AG04450 (cell line): ENCODE data around the gene RPUSD4. TPM values are rescaled to one million over a fixed set of nuclear protein-coding genes. Genes with fewer than 3 reads are reported as not detected.

Experiments
- CTCF ChIA-PET: fragments of 300-600, 350-600 bp; formaldehyde crosslinking; extraction: SDS; loops from one replicate; lab custom pipeline; 2022; ENCODE audit warnings: antibody characterized with exemption, inconsistent platforms; lab: Charles Lee
- POLR2A ChIA-PET: fragments of 350-600 bp; formaldehyde crosslinking; extraction: SDS; loops from one replicate; lab custom pipeline; 2021; ENCODE audit warnings: antibody characterized with exemption, inconsistent platforms; lab: Yijun Ruan, JAX
- DNase-seq: peaks from one replicate; pipeline ENCODE4 v3.0.0-alpha.2; 2011; ENCODE audit warnings: low read depth, low spot score
- H3K27ac ChIP-seq: one replicate; pipeline ENCODE4 v1.5.1; 2012; ENCODE audit warnings: low read depth, low read length, control low read depth
- H3K27me3 ChIP-seq: one replicate; pipeline ENCODE4 v1.6.0; 2012; ENCODE audit warnings: low read length; ENCODE audit not compliant: control insufficient read depth, insufficient read depth
- H3K4me3 ChIP-seq: 2 replicates; pipeline ENCODE4 v1.5.1; 2011; ENCODE audit warnings: mild to moderate bottlenecking, low read depth, low read length, control low read depth
- H3K9me3 ChIP-seq: 2 replicates; pipeline ENCODE4 v1.5.1; 2012; ENCODE audit warnings: low read length; ENCODE audit not compliant: control insufficient read depth, insufficient read depth
- polyA plus RNA-seq: library from polyadenylated mRNA; depleted of rRNA; stranded (reverse); fragments of >200 nt; gene quantifications from 2 replicates; pipeline ENCODE4 v1.2.3, GENCODE V29; 2011; rRNA removed
- small RNA-seq: library from RNA; depleted of rRNA; stranded (forward); fragments of <200 nt; gene quantifications from one replicate; pipeline ENCODE3, GENCODE V24; 2012; ENCODE audit warnings: low read depth; ENCODE audit not compliant: insufficient read length
- TF ChIP-seq, protein P1 (sequence below): IDR thresholded peaks from 2 replicates; pipeline ENCODE4 v1.5.1; 2011; ENCODE audit warnings: low read depth, low read length, control low read depth, inconsistent platforms

RPUSD4 gene
- polyA plus RNA-seq, 1 experiment, result 22.0 TPM

DNA sequence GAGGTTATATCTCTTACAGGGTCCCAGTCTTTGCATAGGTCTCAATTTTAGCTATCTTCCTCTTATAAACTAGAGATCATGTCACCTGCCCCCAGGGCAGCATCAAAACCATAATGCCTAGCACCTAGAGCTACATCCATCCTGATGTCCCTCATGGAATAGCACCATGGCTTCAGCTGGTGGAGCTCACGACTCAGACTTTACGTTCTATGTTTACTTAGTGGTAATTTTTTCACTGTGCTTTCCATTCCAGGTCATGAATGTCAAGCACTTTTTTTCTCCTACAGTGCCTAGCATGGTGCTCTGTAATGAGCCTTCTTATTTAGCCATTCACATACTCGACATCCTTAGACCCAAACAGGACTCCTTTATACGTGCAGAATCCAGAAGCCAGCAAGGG lies 58.4 kb downstream of the RPUSD4 start:
- TF ChIP-seq, protein P1, sequence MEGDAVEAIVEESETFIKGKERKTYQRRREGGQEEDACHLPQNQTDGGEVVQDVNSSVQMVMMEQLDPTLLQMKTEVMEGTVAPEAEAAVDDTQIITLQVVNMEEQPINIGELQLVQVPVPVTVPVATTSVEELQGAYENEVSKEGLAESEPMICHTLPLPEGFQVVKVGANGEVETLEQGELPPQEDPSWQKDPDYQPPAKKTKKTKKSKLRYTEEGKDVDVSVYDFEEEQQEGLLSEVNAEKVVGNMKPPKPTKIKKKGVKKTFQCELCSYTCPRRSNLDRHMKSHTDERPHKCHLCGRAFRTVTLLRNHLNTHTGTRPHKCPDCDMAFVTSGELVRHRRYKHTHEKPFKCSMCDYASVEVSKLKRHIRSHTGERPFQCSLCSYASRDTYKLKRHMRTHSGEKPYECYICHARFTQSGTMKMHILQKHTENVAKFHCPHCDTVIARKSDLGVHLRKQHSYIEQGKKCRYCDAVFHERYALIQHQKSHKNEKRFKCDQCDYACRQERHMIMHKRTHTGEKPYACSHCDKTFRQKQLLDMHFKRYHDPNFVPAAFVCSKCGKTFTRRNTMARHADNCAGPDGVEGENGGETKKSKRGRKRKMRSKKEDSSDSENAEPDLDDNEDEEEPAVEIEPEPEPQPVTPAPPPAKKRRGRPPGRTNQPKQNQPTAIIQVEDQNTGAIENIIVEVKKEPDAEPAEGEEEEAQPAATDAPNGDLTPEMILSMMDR, result no peak
- Histone ChIP-seq H3K4me3 (no peak overlapping the region), H3K27ac (no peak overlapping the region), H3K27me3 (peaks cover 41% of the 10 kb centered on the region), H3K9me3 (peaks cover 6% of the 10 kb centered on the region)
- CTCF ChIA-PET, result interaction anchor here (1.3 kb wide), 1 partner anchor 40 kb away, joined by 3 read pairs; no protein-coding TSS in a partner anchor
- no peak for DNase-seq
- POLR2A ChIA-PET, result interaction anchor here (2.4 kb wide), 1 partner anchor 12 kb away, joined by 11 read pairs; no protein-coding TSS in a partner anchor

DNA sequence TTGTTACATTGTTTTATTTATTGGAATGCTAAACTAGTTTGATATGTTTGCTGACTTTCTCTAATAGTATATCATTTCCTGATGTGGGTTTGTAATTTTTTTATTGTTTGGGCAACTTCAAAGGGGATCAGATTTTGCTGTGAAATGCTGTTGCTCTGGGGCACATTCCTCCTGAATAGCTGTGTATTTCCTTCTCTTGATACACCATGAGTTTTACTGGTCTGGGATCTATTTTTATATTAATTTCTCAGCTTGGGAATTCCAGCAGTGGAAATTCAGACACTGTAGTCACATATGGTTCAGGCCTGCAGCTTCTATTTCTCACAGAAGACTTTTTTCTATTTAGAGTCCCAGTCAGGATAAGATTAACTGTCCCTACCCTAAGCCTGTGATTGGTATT lies 58.9 kb downstream of the RPUSD4 start:
- Histone ChIP-seq H3K4me3 (no peak overlapping the region), H3K27me3 (peaks cover 42% of the 10 kb centered on the region), H3K27ac (no peak overlapping the region), H3K9me3 (peaks cover 6% of the 10 kb centered on the region)
- DNase-seq, result no peak
- POLR2A ChIA-PET, result interaction anchor here (2.4 kb wide), 1 partner anchor 12 kb away, joined by 11 read pairs; no protein-coding TSS in a partner anchor
- TF ChIP-seq, protein P1, result no peak
- CTCF ChIA-PET, result interaction anchor here (1.3 kb wide), 1 partner anchor 41 kb away, joined by 3 read pairs; no protein-coding TSS in a partner anchor

DNA sequence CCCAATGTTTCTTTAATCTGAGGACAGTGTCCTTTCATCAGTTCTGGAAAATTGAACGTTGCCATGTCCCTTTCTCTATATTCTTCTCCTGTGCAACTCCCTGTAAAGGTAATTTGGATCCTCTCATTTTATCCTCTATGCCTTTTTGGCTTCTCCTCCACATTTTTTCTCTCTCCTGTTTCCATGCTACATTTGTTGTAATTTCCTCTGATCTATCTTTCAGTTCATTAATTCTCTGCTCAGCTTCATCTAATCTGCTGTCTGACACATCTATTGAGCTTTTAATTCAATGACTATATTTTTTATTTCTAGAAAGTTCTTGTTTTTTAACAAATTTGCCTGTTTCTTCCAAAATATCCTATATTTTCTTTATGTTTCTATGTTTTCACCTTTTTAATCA lies 59.3 kb downstream of the RPUSD4 start:
- Histone ChIP-seq H3K9me3 (peaks cover 6% of the 10 kb centered on the region), H3K27me3 (peaks cover 42% of the 10 kb centered on the region), H3K27ac (no peak overlapping the region), H3K4me3 (no peak overlapping the region)
- POLR2A ChIA-PET, result interaction anchor here (2.4 kb wide), 1 partner anchor 11 kb away, joined by 11 read pairs; no protein-coding TSS in a partner anchor
- CTCF ChIA-PET, result interaction anchor here (1.3 kb wide), 1 partner anchor 41 kb away, joined by 3 read pairs; no protein-coding TSS in a partner anchor
- TF ChIP-seq, protein P1, result no peak
- no peak for DNase-seq

Small RNAs within 50 kb of the gene (small RNA-seq; reads per million reads assigned to genes)
- gene AP001893.2, result not detected
- gene RN7SL351P, result not detected
- gene RNU4-86P, result not detected

Other genes starting within 250 kb of the RPUSD4 start
- gene CDON, start 148.8 kb downstream of the RPUSD4 start, polyA plus RNA-seq, result 2.6 and 4.0 TPM in 2 replicates
- 29.5 and 36.7 TPM in 2 replicates for gene FAM118B, start 132 bp upstream of the RPUSD4 start, polyA plus RNA-seq
- gene SRPRA, start 57.2 kb upstream of the RPUSD4 start, polyA plus RNA-seq, result 124 and 132 TPM in 2 replicates
- 10.2 and 12.0 TPM in 2 replicates for gene FOXRED1, start 57.5 kb upstream of the RPUSD4 start, polyA plus RNA-seq
- 4.9 and 8.0 TPM in 2 replicates for gene TIRAP, start 71.4 kb upstream of the RPUSD4 start, polyA plus RNA-seq
- gene DCPS, start 92.4 kb upstream of the RPUSD4 start, polyA plus RNA-seq, result 20.4 and 24.3 TPM in 2 replicates
- gene ST3GAL4, start 144.0 kb upstream of the RPUSD4 start, polyA plus RNA-seq, result 13.1 and 15.3 TPM in 2 replicates